HepG2 (cell line): Measurements from ENCODE around the gene SLC15A3. TPM values are rescaled to one million over a fixed set of nuclear protein-coding genes. Genes with fewer than 3 reads are reported as not detected.

Experiments used
- ATAC-seq: fragments of 200-7000 bp; cut with Tn5 transposase; 3 replicates; pipeline ENCODE4 v1.9.1; 2020; ENCODE audit warnings: mild to moderate bottlenecking, moderate library complexity
- BruUV-seq: library from RNA; stranded (reverse); fragments of 400-500 nt; replicated peaks from 2 replicates; lab custom pipeline; 2021; lab: Mats Ljungman, UMichigan
- CTCF ChIA-PET: fragments of 300-600 bp; formaldehyde crosslinking; extraction: SDS; loops from one replicate; lab custom pipeline; 2021; ENCODE audit warnings: low total read pairs, inconsistent platforms, low intra/inter-chr PET ratio; lab: Yijun Ruan, JAX
- POLR2A ChIA-PET: fragments of 350-600 bp; sonication (Branson Sonifier 250); formaldehyde crosslinking; loops from one replicate; lab custom pipeline; 2020; ENCODE audit warnings: antibody characterized with exemption, inconsistent platforms; lab: Yijun Ruan, JAX
- DNase-seq: peaks from one replicate; pipeline ENCODE4 v3.0.0-alpha.2; 2015; ENCODE audit warnings: low spot score
- FAIRE-seq: peaks from 3 replicates; lab custom pipeline; 2011; peaks lifted over from hg19 to GRCh38; lab: Jason Lieb, UNC
- H2AFZ ChIP-seq: one replicate; pipeline ENCODE4 v1.6.1; 2011; ENCODE audit warnings: low read length, inconsistent platforms
- H3K27ac ChIP-seq: fragments of 300-600 bp; 3 replicates; pipeline ENCODE4 v1.8.0; 2011; ENCODE audit warnings: mixed run types, mild to moderate bottlenecking, mixed read lengths, low read length, inconsistent platforms; ENCODE audit not compliant: insufficient read depth; ENCODE audit errors: extremely low read length
- H3K27me3 ChIP-seq, 2 experiments: fragments of 200-600 bp in 1 of 2; 2 replicates in 1 of 2; 3 replicates in 1 of 2; pipeline versions ENCODE4 v1.6.0 to v1.8.0; 2011; ENCODE audit warnings: low read length in 2 of 2, mild to moderate bottlenecking in 2 of 2, moderate library complexity in 2 of 2, inconsistent platforms in 1 of 2; ENCODE audit not compliant: insufficient read depth in 2 of 2, control insufficient read depth in 1 of 2
- H3K36me3 ChIP-seq, 2 experiments: fragments of 200-600 bp in 1 of 2; replicated peaks in 1 of 2; 2 replicates in 1 of 2; 3 replicates in 1 of 2; pipeline versions ENCODE4 v1.5.1 to v1.8.0; 2011; ENCODE audit warnings: low read length in 2 of 2, inconsistent platforms in 1 of 2; ENCODE audit not compliant: insufficient read depth in 2 of 2, control insufficient read depth in 1 of 2
- H3K4me1 ChIP-seq: 2 replicates; pipeline ENCODE4 v1.5.1; 2012; ENCODE audit warnings: low read length, inconsistent platforms; ENCODE audit not compliant: insufficient read depth
- H3K4me2 ChIP-seq: 2 replicates; pipeline ENCODE4 v1.6.0; 2011; ENCODE audit warnings: low read depth, low read length, inconsistent platforms
- H3K4me3 ChIP-seq, 3 experiments: fragments of 200-600 bp in 1 of 3; sonication (generic), shearing (Covaris generic) in 1 of 3; replicated peaks in 1 of 3; 2 replicates each; pipeline ENCODE4 v1.5.1; 2011 to 2016; ENCODE audit warnings: low read length in 3 of 3, inconsistent platforms in 2 of 3, low read depth in 2 of 3, mild to moderate bottlenecking in 2 of 3, control low read depth in 1 of 3, mixed read lengths in 1 of 3; ENCODE audit not compliant: insufficient read depth in 1 of 3
- H3K79me2 ChIP-seq: one replicate; pipeline ENCODE4 v1.6.1; 2011; ENCODE audit warnings: low read length, inconsistent platforms; ENCODE audit not compliant: insufficient read depth
- H3K9ac ChIP-seq: 2 replicates; pipeline ENCODE4 v1.6.0; 2011; ENCODE audit warnings: mild to moderate bottlenecking, low read depth, low read length, inconsistent platforms; ENCODE audit not compliant: insufficient read depth
- H3K9me3 ChIP-seq: 2 replicates; pipeline ENCODE4 v1.5.1; 2012; ENCODE audit warnings: mild to moderate bottlenecking, low read length
- H4K20me1 ChIP-seq: 2 replicates; pipeline ENCODE4 v1.6.0; 2011; ENCODE audit warnings: inconsistent platforms, mild to moderate bottlenecking, low read length, moderate library complexity; ENCODE audit not compliant: insufficient read depth
- CEBPG ChIP-seq: IDR thresholded peaks from 2 replicates; pipeline ENCODE4 v1.6.1; 2016
- DPF2 ChIP-seq: sonication (generic); formaldehyde crosslinking; IDR thresholded peaks from 2 replicates; pipeline ENCODE4 v1.4.0; 2020; ENCODE audit warnings: mild to moderate bottlenecking, low read depth, missing genetic modification reagents, borderline replicate concordance
- MAFF ChIP-seq: IDR thresholded peaks from 2 replicates; pipeline ENCODE4 v1.6.1; 2011; ENCODE audit warnings: low read depth, low read length, improper control_type of control experiment
- NFE2 ChIP-seq: sonication (generic); formaldehyde crosslinking; IDR thresholded peaks from 2 replicates; pipeline ENCODE4 v1.4.0; 2020; ENCODE audit warnings: missing genetic modification reagents
- POLR2A ChIP-seq, 2 experiments: IDR thresholded peaks; 2 replicates each; pipeline ENCODE4 v1.6.1; 2011; ENCODE audit warnings: low read depth in 2 of 2, low read length in 2 of 2, mild to moderate bottlenecking in 1 of 2, moderate library complexity in 1 of 2; ENCODE audit not compliant: insufficient read depth in 1 of 2
- RELA ChIP-seq: sonication (generic); formaldehyde crosslinking; IDR thresholded peaks from 2 replicates; pipeline ENCODE4 v1.4.0; 2020; ENCODE audit warnings: missing genetic modification reagents
- RXRB ChIP-seq: IDR thresholded peaks from 2 replicates; pipeline ENCODE4 v1.6.1; 2016; ENCODE audit warnings: borderline replicate concordance, missing genetic modification reagents, missing compliant biosample characterization
- SMC3 ChIP-seq: IDR thresholded peaks from 2 replicates; pipeline ENCODE4 v1.6.1; 2011; ENCODE audit warnings: low read length, improper control_type of control experiment
- SP4 ChIP-seq: sonication (generic); formaldehyde crosslinking; IDR thresholded peaks from 2 replicates; pipeline ENCODE4 v1.8.1; 2023; ENCODE audit warnings: mild to moderate bottlenecking, missing genetic modification reagents
- STAG1 ChIP-seq: sonication (generic); formaldehyde crosslinking; IDR thresholded peaks from 2 replicates; pipeline ENCODE4 v1.4.0; 2020; ENCODE audit warnings: missing genetic modification reagents
- ZNF709 ChIP-seq: sonication (generic); formaldehyde crosslinking; IDR thresholded peaks from 2 replicates; pipeline ENCODE4 v1.5.0; 2020; ENCODE audit warnings: mild to moderate bottlenecking, missing genetic modification reagents
- WGBS: methylation state at CpG from one replicate; pipeline ENCODE4 v1.1.6; 2017; ENCODE audit warnings: low lambda C conversion rate; 5-methylcytosine and 5-hydroxymethylcytosine counted together
- in situ Hi-C: cut with HindIII; loops from 2 replicates; pipeline ENCODE4 v1.10.0; 2017; ENCODE audit warnings: low pct_unique_long_range_greater_than_20kb; ENCODE audit not compliant: extremely low pct_ligation_motif_present
- intact Hi-C: fragments of 100-400 bp; cut with micrococcal nuclease; formaldehyde crosslinking; loops from one replicate; pipeline ENCODE4 v1.10.0; 2022; ENCODE audit not compliant: unreplicated experiment
- polyA plus RNA-seq, 8 experiments: library from polyadenylated mRNA; depleted of rRNA in 3 of 8; stranded (reverse) in 7 of 8; unstranded in 1 of 8; fragments of >200 nt; fragmentation: Illumina TruSeq in 4 of 8; extraction: Trizol in 4 of 8; gene quantifications; 2 replicates each; pipeline versions ENCODE4 v1.2.1 to v1.2.3, GENCODE V29; 2011 to 2016; ENCODE audit warnings: low read depth in 4 of 8, missing spikeins in 1 of 8, mixed read lengths in 1 of 8; ENCODE audit not compliant: insufficient read depth in 1 of 8
- total RNA-seq, 5 experiments: library from RNA; depleted of rRNA; stranded (reverse); fragments of >200 nt; fragmentation: Illumina TruSeq; extraction: Trizol; gene quantifications; 2 replicates each; pipeline ENCODE4 v1.2.3, GENCODE V29; 2016; ENCODE audit warnings: low read depth in 1 of 5
- TF ChIP-seq, protein P1 (sequence below): sonication (generic); formaldehyde crosslinking; conservative IDR thresholded peaks from 2 replicates; pipeline ENCODE4 v1.8.0; 2022; ENCODE audit warnings: missing genetic modification reagents
- TF ChIP-seq, protein P2 (sequence below): sonication (generic); formaldehyde crosslinking; IDR thresholded peaks from 2 replicates; pipeline ENCODE4 v1.5.0; 2020; ENCODE audit warnings: mild to moderate bottlenecking, missing genetic modification reagents, moderate library complexity
- TF ChIP-seq, protein P3 (sequence below): sonication (generic); formaldehyde crosslinking; IDR thresholded peaks from 2 replicates; pipeline ENCODE4 v1.4.0; 2020; ENCODE audit warnings: missing genetic modification reagents
- TF ChIP-seq, protein P4 (sequence below): sonication (generic); formaldehyde crosslinking; IDR thresholded peaks from 2 replicates; pipeline ENCODE4 v1.4.0; 2020; ENCODE audit warnings: missing genetic modification reagents, borderline replicate concordance

SLC15A3 gene
- total and polyA plus RNA-seq, 2 of the 13 experiments (the other 11 are each of a cell fraction or from before 2014, with no cell fraction given): 0.45 to 0.77 TPM

DNA sequence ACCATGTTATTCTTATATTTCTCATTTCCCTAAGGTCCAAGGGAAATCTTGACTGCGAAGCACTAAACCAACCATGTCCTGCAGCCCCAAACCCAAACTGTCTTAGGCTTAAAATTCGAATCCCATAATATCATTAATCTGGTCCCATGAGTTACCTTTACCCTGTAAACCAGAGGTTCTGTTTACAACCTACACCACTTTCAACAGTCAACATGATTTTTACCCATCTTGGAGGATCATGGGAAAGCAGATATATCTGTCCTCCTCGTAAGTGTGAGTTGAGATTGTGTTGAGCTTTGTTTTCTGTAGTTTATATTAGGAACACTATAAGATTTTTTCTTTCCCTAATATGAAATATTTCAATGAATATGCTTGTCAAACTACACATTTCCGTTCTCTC lies 52.0 kb downstream of the SLC15A3 start (continued):
- TF ChIP-seq, protein P1, sequence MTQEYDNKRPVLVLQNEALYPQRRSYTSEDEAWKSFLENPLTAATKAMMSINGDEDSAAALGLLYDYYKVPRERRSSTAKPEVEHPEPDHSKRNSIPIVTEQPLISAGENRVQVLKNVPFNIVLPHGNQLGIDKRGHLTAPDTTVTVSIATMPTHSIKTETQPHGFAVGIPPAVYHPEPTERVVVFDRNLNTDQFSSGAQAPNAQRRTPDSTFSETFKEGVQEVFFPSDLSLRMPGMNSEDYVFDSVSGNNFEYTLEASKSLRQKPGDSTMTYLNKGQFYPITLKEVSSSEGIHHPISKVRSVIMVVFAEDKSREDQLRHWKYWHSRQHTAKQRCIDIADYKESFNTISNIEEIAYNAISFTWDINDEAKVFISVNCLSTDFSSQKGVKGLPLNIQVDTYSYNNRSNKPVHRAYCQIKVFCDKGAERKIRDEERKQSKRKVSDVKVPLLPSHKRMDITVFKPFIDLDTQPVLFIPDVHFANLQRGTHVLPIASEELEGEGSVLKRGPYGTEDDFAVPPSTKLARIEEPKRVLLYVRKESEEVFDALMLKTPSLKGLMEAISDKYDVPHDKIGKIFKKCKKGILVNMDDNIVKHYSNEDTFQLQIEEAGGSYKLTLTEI (CRISPR knock-in tag): no peak
- TF ChIP-seq SP4 (CRISPR knock-in tag): no peak

DNA sequence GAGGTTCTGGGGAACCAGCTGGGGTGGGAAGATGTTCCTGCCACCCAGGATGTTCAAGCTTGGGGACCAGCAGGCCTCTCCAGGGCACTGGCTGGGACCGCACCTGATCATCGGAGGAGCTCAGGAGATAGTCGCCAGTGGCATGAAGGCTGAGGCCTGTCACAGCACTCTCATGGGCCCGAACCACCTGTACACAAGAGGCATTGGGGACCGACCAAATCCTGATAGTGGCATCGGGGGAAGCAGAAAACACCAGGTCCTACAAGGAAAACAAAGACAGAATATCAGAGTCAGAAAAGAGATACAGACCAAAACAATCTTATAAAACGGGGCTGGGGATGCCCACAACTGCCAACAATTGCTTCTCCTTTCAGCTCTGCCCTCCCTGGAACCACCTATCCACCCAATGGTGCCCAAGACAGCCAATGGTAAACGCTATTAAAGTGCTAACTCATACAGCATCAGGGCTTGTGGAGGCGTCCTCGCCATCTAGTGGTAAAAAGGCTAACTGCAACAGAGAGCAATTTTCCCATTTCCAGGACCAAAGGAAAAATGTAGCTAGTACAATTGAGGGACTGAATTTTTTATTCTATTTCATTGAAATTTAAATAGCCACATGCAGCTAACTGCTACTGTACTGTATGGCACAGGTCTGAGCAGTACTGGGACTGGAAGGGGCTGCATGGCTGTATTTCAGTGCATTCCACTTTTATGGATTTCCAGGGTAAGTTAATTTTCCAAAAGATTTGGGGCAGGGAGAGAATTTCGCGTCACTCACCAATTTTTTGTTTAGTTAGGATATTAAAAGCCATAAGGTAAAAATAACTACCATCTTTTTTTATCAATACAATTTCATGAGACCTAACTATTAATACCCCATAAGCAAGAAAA lies 52.7 kb downstream of the SLC15A3 start:
- ChIA-PET CTCF (interaction anchor here (1.1 to 2.9 kb wide), 3 partner anchors 11 to 124 kb away, joined by 4 to 20 read pairs (median 7); no protein-coding TSS in a partner anchor), POLR2A (interaction anchor here (1.4 kb wide), 1 partner anchor 12 kb away, joined by 8 read pairs; no protein-coding TSS in a partner anchor)
- H3K4me2 ChIP-seq: no peak overlapping the region
- H2AFZ ChIP-seq: no peak overlapping the region
- in situ Hi-C loops: no loop called here
- H3K9ac ChIP-seq: no peak overlapping the region
- no TSS peak for BruUV-seq
- intact Hi-C loops: loop anchor here (1.0 kb wide), 2 partner anchors 68 to 274 kb away; no protein-coding TSS in a partner anchor
- no peak overlapping the region for H3K27ac ChIP-seq
- peak; percentile 56 for DNase-seq
- H3K36me3 ChIP-seq: peaks cover 43 to 87% of the 10 kb centered on the region in 2 experiments
- H3K4me1 ChIP-seq: peaks cover 8% of the 10 kb centered on the region
- WGBS: 68% methylated on average over 12 of the region's 12 CpGs
- H3K9me3 ChIP-seq: no peaks in the 10 kb centered on the region
- peak; percentile 83 for ATAC-seq
- no peak overlapping the region for H3K4me3 ChIP-seq
- peak; percentile 85 for FAIRE-seq
- peaks cover 9% of the 10 kb centered on the region for H4K20me1 ChIP-seq
- H3K79me2 ChIP-seq: peaks cover 16% of the 10 kb centered on the region
- no peaks in the 10 kb centered on the region for H3K27me3 ChIP-seq
- peak; percentile 52; the same call in 1 of the 2 replicates for TF ChIP-seq NFE2
- peak; percentile 71 for TF ChIP-seq STAG1 (CRISPR knock-in tag)
- TF ChIP-seq RXRB (CRISPR knock-in tag): peak; percentile 7; the same call in 1 of the 2 replicates
- no peak for TF ChIP-seq ZNF709 (CRISPR knock-in tag)
- TF ChIP-seq, protein P2, sequence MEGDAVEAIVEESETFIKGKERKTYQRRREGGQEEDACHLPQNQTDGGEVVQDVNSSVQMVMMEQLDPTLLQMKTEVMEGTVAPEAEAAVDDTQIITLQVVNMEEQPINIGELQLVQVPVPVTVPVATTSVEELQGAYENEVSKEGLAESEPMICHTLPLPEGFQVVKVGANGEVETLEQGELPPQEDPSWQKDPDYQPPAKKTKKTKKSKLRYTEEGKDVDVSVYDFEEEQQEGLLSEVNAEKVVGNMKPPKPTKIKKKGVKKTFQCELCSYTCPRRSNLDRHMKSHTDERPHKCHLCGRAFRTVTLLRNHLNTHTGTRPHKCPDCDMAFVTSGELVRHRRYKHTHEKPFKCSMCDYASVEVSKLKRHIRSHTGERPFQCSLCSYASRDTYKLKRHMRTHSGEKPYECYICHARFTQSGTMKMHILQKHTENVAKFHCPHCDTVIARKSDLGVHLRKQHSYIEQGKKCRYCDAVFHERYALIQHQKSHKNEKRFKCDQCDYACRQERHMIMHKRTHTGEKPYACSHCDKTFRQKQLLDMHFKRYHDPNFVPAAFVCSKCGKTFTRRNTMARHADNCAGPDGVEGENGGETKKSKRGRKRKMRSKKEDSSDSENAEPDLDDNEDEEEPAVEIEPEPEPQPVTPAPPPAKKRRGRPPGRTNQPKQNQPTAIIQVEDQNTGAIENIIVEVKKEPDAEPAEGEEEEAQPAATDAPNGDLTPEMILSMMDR (CRISPR knock-in tag): peak; percentile 86
- TF ChIP-seq POLR2A (IDR thresholded peaks at IDR 0.05; ENCODE audit: insufficient read depth in 1 of 2, low read depth in 2 of 2, low read length in 2 of 2): 0 out of 4 replicates have a peak, but pooled peaks of 1 of the 2 experiments have one; percentile 22
- TF ChIP-seq MAFF: 0 out of 2 replicates have a peak, but pooled peaks have one; percentile 5
- TF ChIP-seq CEBPG (CRISPR knock-in tag): no peak
- TF ChIP-seq, protein P3, sequence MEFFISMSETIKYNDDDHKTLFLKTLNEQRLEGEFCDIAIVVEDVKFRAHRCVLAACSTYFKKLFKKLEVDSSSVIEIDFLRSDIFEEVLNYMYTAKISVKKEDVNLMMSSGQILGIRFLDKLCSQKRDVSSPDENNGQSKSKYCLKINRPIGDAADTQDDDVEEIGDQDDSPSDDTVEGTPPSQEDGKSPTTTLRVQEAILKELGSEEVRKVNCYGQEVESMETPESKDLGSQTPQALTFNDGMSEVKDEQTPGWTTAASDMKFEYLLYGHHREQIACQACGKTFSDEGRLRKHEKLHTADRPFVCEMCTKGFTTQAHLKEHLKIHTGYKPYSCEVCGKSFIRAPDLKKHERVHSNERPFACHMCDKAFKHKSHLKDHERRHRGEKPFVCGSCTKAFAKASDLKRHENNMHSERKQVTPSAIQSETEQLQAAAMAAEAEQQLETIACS (CRISPR knock-in tag): no peak
- TF ChIP-seq SMC3: peak; percentile 82
- TF ChIP-seq DPF2 (CRISPR knock-in tag): no peak
- TF ChIP-seq RELA: no peak
- TF ChIP-seq, protein P4, sequence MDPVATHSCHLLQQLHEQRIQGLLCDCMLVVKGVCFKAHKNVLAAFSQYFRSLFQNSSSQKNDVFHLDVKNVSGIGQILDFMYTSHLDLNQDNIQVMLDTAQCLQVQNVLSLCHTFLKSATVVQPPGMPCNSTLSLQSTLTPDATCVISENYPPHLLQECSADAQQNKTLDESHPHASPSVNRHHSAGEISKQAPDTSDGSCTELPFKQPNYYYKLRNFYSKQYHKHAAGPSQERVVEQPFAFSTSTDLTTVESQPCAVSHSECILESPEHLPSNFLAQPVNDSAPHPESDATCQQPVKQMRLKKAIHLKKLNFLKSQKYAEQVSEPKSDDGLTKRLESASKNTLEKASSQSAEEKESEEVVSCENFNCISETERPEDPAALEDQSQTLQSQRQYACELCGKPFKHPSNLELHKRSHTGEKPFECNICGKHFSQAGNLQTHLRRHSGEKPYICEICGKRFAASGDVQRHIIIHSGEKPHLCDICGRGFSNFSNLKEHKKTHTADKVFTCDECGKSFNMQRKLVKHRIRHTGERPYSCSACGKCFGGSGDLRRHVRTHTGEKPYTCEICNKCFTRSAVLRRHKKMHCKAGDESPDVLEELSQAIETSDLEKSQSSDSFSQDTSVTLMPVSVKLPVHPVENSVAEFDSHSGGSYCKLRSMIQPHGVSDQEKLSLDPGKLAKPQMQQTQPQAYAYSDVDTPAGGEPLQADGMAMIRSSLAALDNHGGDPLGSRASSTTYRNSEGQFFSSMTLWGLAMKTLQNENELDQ: no peak
